Measurements from ENCODE around the gene C1orf53. TPM values are rescaled to one million over a fixed set of nuclear protein-coding genes. Genes with fewer than 3 reads are reported as not detected.

Gene C1orf53
- total and polyA plus RNA-seq, 2 experiments from 2014 or later, result 2.7 to 3.8 TPM

DNA sequence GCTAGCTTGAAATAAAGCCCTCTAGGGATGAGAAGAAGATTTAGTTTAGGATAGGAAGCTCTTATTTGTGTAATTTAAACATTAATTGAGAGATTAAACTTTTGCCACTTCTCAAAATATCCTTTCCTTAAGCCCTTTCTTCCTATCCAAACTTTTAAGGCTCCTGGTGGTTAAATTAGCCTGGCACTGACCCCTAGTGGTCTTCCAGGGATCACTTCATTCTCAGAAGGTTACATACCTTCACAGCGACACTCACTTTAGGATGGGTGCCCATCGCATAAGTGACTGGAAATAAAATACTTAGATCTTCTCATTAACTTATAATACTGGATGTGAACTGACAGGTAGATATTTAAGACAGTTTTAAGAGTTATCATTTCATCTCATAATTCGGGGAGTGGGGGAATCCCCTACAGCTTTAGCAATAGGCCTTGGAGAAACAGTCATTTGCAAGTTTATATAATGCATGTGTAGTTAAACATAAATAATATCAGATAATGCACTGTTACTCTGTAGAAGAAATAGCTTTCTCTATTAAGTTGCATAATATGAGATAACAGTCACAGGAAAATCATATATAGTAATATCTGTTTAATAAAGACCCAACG lies 22.2 kb downstream of the C1orf53 start:
- Histone ChIP-seq H3K27me3 (ENCODE audit: insufficient read depth) (peaks cover 47% of the 10 kb centered on the region), H3K4me3 (no peak overlapping the region), H3K79me2 (replicated peaks; ENCODE audit: insufficient read depth) (no peaks in the 10 kb centered on the region), H2AFZ (no peak overlapping the region), H3K4me2 (no peak overlapping the region), H4K20me1 (replicated peaks; ENCODE audit: insufficient read depth) (no peaks in the 10 kb centered on the region), H3K36me3 (ENCODE audit: insufficient read depth) (no peaks in the 10 kb centered on the region), H3K27ac (ENCODE audit: low read depth) (no peak overlapping the region), H3K9me2 (ENCODE audit: insufficient read depth) (no peaks in the 10 kb centered on the region), H3K4me1 (ENCODE audit: insufficient read depth) (peaks cover 17% of the 10 kb centered on the region), H3F3A (replicated peaks; ENCODE audit: low read depth) (0 out of 2 replicates have a peak, but pooled peaks cover 3% of the 10 kb centered on the region)
- no peaks in the 10 kb centered on the region; the same call in 2 of the 3 replicates for H3K36me3 Mint-ChIP-seq (ENCODE audit: low read depth)
- H3K9me3 Mint-ChIP-seq, result no peaks in the 10 kb centered on the region
- H3K4me3 Mint-ChIP-seq, result no peak overlapping the region
- no peak overlapping the region for H3K27ac Mint-ChIP-seq
- no peak for TF ChIP-seq ZNF114 (CRISPR knock-in tag; IDR thresholded peaks at IDR 0.05)
- TF ChIP-seq, protein P1, sequence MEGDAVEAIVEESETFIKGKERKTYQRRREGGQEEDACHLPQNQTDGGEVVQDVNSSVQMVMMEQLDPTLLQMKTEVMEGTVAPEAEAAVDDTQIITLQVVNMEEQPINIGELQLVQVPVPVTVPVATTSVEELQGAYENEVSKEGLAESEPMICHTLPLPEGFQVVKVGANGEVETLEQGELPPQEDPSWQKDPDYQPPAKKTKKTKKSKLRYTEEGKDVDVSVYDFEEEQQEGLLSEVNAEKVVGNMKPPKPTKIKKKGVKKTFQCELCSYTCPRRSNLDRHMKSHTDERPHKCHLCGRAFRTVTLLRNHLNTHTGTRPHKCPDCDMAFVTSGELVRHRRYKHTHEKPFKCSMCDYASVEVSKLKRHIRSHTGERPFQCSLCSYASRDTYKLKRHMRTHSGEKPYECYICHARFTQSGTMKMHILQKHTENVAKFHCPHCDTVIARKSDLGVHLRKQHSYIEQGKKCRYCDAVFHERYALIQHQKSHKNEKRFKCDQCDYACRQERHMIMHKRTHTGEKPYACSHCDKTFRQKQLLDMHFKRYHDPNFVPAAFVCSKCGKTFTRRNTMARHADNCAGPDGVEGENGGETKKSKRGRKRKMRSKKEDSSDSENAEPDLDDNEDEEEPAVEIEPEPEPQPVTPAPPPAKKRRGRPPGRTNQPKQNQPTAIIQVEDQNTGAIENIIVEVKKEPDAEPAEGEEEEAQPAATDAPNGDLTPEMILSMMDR (conservative IDR thresholded peaks at IDR 0.05; ENCODE audit: low read depth in 2 of 2), result peak; percentile 91 to 95
- DNase-seq (ENCODE audit: low spot score) (peak; percentile 82), ATAC-seq (peak; percentile 9)
- peaks cover 41% of the 10 kb centered on the region for H3K27me3 Mint-ChIP-seq (ENCODE audit: insufficient read depth, low read depth, poor library complexity)
- peaks cover 34% of the 10 kb centered on the region for H3K4me1 Mint-ChIP-seq

DNA sequence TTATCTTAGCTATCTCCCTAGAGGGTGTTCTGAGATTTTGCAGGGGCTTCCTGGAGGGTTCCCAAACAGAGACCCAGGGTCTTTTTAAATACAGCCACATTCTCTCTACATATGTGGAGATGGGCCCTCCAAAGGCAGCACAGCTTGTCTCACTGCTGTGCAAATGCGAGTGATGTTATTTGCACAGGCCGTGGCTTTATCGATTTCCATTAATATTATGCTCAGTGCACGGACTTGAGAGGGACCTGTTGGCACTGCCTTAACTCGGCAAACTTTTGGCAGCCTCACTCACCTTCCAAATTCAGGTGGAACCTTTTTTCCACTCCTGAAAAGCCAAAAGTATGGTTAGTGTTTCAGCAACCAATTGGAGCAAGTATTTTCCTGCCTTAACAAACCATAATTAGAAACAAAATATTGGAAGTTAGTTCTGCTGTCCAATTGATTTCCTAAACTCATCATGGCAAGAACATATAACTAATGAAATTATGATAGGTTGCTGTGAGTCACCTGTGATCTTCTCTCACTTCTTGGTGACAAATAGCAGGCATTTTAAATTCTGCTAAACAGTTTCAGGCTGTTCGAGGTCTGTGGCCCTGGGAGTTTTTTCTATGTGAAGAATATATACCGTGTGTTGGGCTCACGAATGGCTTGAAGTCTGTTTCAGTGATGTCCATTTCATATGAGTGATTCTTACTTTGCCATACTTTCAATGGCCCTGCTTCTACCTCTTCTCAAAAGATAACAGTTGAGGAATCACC lies 25.7 kb downstream of the C1orf53 start:
- Histone ChIP-seq H4K20me1 (replicated peaks; ENCODE audit: insufficient read depth) (no peaks in the 10 kb centered on the region), H3K4me1 (ENCODE audit: insufficient read depth) (peaks cover 12% of the 10 kb centered on the region), H3K4me2 (peak overlapping the region; percentile 75), H3F3A (replicated peaks; ENCODE audit: low read depth) (no peaks in the 10 kb centered on the region), H3K4me3 (peak overlapping the region; percentile 46; the same call in 1 of the 2 replicates), H2AFZ (peak overlapping the region; percentile 50; the same call in 1 of the 2 replicates), H3K27me3 (ENCODE audit: insufficient read depth) (peaks cover 13% of the 10 kb centered on the region), H3K79me2 (replicated peaks; ENCODE audit: insufficient read depth) (no peaks in the 10 kb centered on the region), H3K27ac (ENCODE audit: low read depth) (no peak overlapping the region), H3K36me3 (ENCODE audit: insufficient read depth) (no peaks in the 10 kb centered on the region), H3K9me2 (ENCODE audit: insufficient read depth) (no peaks in the 10 kb centered on the region)
- Mint-ChIP-seq H3K9me3 (no peaks in the 10 kb centered on the region), H3K36me3 (ENCODE audit: low read depth) (no peaks in the 10 kb centered on the region), H3K4me1 (peaks cover 11% of the 10 kb centered on the region), H3K27me3 (ENCODE audit: insufficient read depth, low read depth, poor library complexity) (peaks cover 7% of the 10 kb centered on the region), H3K4me3 (peak overlapping the region; percentile 76; the same call in 2 of the 3 replicates), H3K27ac (no peak overlapping the region)
- DNase-seq (ENCODE audit: low spot score) (no peak), ATAC-seq (no peak)
- no peak for TF ChIP-seq POLR2AphosphoS5 (IDR thresholded peaks at IDR 0.05; ENCODE audit: low read depth)
- TF ChIP-seq ZNF331 (CRISPR knock-in tag; IDR thresholded peaks at IDR 0.05; ENCODE audit: low read depth), result no peak
- TF ChIP-seq EZH2 (IDR thresholded peaks at IDR 0.05; ENCODE audit: low read depth, unreplicated experiment), result no peak
- no peak for TF ChIP-seq JUNB (IDR thresholded peaks at IDR 0.05; ENCODE audit: unreplicated experiment)
- TF ChIP-seq, protein P1 (conservative IDR thresholded peaks at IDR 0.05; ENCODE audit: low read depth in 2 of 2), result no peak
- no peak for TF ChIP-seq EZH2phosphoT487 (IDR thresholded peaks at IDR 0.05; ENCODE audit: unreplicated experiment)
- no peak for TF ChIP-seq ZNF114 (CRISPR knock-in tag; IDR thresholded peaks at IDR 0.05)
- TF ChIP-seq NANOG (IDR thresholded peaks at IDR 0.05; ENCODE audit: borderline replicate concordance), result no peak
- no peak for TF ChIP-seq CREB1 (CRISPR knock-in tag; IDR thresholded peaks at IDR 0.05; ENCODE audit: low read depth)
- TF ChIP-seq, protein P2, sequence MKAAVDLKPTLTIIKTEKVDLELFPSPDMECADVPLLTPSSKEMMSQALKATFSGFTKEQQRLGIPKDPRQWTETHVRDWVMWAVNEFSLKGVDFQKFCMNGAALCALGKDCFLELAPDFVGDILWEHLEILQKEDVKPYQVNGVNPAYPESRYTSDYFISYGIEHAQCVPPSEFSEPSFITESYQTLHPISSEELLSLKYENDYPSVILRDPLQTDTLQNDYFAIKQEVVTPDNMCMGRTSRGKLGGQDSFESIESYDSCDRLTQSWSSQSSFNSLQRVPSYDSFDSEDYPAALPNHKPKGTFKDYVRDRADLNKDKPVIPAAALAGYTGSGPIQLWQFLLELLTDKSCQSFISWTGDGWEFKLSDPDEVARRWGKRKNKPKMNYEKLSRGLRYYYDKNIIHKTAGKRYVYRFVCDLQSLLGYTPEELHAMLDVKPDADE (IDR thresholded peaks at IDR 0.05), result no peak
